ENCODE results near the gene C16orf87.
A peak's percentile ranks its signal among the peaks of the same experiment; 100 is the strongest.
"Not testable (repeated sequence)": the region's sequence is repeated elsewhere in the genome, so short reads cannot be mapped to it uniquely, and the experiment has no call there.

The C16orf87 gene, protein sequence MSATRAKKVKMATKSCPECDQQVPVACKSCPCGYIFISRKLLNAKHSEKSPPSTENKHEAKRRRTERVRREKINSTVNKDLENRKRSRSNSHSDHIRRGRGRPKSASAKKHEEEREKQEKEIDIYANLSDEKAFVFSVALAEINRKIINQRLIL

DNA sequence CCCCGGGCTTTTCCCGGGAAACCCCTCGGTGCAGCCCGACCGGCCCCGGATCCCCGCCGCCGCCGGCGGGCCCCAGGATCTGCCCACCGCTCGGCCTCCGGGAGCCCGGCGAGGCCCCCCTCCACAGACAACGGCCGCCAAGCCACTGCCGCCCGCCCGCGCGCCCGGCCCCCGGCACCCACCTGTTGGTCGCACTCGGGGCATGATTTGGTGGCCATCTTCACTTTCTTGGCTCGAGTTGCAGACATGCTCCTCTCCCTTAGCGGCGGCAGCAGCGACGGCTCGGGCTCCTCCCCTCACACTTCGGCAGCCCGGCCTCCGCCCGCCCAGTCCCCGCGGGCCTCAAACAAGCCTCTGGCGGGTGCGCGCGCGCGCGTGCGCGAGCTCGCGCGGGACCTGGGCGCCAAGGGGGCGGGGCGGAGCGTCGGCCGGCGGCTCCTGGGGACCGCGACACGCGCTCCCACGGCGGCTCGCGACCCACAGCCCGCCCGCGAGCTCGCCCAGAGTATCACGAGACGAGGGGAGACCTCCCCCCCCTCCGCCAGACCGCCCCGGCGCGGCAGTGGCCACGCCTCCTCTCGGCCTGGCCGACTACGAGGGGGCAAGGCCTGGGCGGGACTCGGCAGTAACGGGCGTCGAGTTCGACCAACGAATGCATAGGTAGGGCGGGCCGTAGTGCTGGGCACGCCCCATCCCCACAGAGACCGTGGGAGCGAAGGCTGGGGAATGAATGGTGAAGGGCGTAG lies at the start of gene C16orf87:
Gene C16orf87, minus strand, starts transcription at position 279 of the 746 bp plus-strand sequence. Its CDS starts 31 bp downstream, at position 248.
- peak; percentile 89 for DNase-seq (ENCODE audit: low spot score)

DNA sequence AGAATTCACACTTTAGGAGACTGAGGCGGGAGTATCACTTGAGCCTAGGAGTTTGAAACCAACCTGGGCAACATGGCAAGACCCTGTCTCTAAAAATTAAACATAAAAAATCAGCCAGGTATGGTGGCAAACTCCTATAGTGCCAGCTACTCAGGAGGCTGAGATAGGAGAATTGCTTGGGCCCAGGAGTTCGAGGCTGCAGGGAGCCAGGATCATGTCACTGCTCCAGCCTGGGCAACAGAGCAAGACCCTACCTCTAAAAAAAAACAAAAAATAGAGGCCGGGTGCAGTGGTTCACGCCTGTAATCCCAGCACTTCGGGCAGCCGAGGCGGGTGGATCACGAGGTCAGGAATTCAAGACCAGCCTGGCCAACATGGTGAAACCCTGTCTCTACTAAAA lies 44.3 kb upstream of the C16orf87 start:
- no peak for DNase-seq (ENCODE audit: low spot score)

DNA sequence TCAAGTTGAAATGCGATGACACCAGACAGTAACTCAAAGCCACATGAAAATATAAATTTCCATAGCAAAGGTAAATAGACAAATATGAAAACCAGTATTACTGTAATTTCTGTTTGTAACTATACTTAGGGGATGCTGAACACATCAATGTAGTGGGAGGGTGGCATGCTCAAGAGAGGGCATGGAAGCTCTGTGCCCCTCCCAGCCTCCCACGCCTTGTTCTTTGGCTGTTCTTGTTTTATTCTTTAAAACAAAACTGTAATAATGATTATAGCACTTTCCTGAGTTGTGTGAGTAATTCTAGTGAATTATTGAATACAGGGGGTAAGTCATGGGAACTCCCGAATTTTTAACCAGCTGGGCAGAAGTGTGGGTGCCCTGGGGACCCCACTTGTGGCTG lies 42.2 kb upstream of the C16orf87 start:
- no peak for DNase-seq (ENCODE audit: low spot score)

DNA sequence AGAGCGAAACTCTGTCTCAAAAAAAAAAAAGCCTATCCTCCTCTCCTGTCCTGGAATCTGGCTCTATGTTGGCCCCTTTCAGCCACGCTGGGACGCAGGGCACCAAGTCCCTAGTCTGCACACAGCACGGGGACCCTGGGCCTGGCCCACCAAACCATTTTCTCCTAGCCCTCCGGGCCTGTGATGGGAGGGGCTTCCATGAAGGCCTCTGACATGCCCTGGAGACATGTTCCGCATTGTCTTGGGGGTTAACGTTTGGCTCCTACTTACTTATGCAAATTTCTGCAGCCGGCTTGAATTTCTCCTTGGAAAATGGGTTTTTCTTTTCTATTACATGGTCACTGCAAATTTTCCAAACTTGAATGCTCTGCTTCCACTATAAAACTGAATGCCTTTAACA lies 40.6 kb upstream of the C16orf87 start:
- DNase-seq (ENCODE audit: low spot score): no peak

DNA sequence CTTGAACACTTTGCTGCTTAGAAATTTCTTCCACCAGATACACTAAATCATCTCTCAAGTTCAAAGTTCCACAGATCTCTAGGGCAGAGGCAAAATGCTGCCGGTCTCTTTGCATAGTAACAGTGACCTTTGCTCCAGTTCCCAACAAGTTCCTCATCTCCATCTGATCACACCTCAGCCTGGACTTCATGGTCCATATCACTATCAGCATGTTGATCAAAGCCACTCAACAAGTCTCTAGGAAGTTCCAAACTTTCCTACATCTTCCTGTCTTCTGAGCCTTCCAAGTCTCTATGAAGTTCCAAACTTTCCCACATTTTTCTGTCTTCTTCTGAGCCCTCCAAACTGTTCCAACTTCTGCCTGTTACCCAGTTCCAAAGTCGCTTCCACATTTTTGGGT lies 37.9 kb upstream of the C16orf87 start:
- not testable (repeated sequence) for DNase-seq (ENCODE audit: low spot score)

DNA sequence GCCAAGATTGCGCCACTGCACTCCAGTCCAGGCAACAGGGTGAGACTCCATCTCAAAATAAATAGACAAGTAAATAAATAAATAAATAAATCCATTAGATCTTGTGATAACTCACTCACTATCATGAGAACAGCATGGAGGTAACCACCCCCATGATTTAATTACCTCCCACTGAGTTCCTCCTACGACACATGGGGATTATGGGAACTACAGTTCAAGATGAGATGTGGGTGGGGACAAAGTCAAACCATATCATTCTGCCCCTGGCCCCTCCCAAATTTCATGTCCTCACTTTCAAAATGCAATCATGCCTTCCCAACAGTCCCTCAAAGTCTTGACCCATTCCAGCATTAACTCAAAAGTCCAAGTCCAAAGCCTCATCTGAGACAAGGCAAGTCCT lies 36.5 kb upstream of the C16orf87 start:
- DNase-seq (ENCODE audit: low spot score): not testable (repeated sequence)

DNA sequence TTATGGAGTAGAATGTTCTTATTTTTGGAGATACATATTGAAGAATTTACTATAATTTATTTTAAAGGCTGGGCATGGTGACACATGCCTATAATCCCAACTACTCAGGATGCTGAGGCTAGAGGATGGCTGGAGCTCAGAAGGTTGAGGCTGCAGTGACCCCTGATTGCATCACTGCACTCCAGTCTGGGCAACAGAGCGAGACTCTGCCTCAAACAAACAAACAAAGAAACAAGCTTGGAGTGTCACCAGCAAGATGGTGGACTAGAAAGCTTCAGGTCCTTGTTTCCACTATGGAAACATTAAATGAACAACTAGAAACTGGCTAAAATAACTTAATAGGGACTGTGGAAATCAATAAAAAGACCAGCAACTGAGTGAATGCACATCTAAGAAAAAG lies 35.3 kb upstream of the C16orf87 start:
- DNase-seq (ENCODE audit: low spot score): no peak

DNA sequence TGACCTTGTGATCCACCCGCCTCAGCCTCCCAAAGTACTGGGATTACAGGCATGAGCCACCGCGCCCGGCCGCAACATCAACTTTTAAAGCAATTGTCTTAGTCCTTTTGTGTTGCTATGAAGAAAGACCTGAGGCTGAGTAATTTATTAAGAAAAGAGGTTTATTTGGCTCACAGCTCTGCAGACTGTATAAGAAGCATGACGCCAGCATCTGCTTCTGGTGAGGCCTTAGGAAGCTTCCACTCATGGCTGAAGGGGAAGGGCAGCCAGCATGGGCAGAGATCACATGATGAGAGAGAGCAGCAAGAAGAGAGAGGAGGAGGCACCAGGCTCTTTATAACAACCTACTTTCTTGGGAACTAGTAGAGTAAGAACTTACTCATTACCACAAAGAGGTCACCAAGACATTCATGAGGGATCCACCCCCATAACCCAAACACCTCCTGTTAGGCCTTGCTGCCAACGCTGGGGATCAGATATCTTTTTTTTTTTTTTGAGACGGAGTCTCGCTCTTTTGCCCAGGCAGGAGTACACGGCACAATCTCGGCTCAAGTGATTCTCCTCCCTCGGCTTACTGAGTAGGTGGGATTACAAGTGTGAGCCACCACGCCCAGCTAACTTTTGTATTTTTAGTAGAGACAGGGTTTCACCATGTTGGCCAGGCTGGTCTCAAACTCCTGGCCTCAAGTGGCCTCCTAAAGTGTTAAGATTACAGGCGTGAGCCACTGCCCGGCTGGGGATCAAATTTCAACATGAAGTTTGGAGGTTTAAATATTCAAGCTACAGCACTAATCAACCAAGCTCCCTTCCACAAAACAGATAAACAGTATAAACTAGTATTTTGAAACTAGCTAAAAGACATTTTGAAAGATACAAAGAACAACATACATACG lies 31.8 kb upstream of the C16orf87 start:
- DNase-seq (ENCODE audit: low spot score): no peak

DNA sequence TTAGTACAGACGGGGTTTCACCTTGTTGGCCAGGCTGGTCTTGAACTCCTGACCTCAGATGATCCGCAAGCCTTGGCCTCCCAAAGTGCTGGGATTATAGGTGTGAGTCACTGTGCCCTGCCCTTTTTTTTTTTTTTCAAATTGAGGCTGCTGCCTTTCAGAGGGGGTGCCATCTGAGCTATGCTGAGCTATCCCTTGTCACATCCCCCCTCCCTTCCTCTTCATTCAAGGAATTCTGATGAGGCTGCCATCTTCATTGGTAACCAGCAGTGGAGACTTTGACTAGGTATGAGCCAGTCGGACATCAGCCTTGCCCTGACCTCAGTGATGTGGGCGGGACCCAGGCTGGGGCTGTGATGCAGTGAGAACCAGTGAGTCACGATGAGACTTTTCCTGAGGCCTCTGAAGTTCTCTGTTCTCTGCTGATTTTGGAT lies 28.8 kb upstream of the C16orf87 start:
- peak; percentile 73 for DNase-seq (ENCODE audit: low spot score)

DNA sequence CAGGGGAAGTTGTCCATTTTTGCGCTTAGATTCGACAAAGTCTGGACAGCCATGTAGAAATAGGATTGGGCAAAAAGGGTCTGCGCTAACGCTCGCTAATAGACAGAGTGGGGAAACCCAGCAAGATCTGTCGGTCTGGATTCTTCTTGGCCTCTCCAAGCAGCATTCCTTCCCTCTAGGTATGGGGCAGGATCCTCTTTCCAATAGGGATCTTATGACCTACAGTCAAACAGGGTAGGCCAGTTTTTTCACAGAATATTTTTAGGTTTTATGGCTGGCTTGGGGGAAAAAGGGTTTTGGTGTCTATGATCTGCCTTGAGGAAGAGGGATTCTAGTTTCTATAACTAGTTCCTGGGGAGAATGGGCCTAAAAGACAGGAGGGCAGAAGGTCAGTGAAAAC lies 27.2 kb upstream of the C16orf87 start:
- no peak for DNase-seq (ENCODE audit: low spot score)

DNA sequence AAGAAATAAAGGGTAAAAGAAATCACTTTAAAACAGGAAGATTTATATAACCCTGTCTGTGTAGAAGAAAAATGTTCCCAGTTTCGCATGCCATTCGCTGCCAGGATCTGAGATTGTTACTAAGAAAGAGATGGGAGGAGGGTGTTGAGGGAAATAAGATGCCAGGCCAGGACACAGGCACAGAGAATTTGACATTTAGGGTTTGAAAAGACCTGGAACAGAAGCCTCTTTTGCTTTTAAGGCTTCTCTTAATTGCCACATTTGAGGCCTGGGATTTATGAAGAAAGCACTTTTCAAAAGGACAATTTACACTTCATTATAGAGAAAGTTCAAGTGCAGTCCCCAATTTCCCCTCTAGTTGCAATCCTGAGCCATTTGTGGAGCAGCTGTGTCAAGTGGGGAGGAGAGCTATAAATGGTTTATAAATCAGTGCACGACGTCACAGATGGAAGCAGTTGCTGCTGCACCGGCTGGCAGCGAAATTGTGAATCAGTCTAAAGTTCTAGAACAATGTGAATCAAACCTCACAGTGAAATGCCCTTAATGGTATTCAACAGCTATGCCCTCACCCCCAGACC lies 26.5 kb upstream of the C16orf87 start:
- DNase-seq (ENCODE audit: low spot score): peak; percentile 39

DNA sequence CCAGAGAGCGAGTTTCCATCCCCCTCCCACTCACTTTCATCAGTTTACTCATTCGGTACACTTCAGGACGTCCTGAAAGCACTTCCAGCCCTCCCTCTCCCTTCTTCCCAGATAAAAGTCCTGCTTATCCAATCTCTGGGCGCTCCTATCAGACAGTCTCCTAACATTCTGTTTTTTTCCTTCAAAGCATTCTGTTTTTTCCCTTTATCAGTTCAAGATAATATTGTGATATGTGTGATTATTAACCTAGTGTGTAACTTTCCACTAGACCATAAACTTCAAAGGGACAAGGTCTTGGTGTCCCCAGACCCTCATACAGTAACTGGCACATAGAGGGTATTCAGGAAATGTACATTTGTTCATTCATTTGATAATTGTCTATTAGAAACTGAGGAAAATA lies 24.4 kb upstream of the C16orf87 start:
- DNase-seq (ENCODE audit: low spot score): no peak

DNA sequence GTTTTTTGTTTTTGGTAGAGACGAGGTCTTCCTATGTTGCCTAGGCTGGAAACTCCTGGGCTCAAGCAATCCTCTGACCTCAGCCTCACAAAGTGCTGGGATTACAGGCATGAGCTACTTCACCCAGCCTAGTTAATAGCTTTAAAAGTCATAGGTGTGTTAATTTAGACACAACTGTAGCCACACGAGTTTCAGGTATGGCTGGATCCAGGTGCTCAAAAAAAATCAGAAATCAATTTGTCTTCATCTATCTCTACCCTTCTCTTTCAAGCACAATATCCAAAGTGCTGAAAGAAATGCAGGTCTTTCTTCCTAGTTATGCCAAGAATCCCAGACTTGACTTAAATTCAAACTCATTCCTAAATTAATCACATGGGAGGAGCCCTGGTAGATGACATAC lies 23.9 kb upstream of the C16orf87 start:
- no peak for DNase-seq (ENCODE audit: low spot score)

DNA sequence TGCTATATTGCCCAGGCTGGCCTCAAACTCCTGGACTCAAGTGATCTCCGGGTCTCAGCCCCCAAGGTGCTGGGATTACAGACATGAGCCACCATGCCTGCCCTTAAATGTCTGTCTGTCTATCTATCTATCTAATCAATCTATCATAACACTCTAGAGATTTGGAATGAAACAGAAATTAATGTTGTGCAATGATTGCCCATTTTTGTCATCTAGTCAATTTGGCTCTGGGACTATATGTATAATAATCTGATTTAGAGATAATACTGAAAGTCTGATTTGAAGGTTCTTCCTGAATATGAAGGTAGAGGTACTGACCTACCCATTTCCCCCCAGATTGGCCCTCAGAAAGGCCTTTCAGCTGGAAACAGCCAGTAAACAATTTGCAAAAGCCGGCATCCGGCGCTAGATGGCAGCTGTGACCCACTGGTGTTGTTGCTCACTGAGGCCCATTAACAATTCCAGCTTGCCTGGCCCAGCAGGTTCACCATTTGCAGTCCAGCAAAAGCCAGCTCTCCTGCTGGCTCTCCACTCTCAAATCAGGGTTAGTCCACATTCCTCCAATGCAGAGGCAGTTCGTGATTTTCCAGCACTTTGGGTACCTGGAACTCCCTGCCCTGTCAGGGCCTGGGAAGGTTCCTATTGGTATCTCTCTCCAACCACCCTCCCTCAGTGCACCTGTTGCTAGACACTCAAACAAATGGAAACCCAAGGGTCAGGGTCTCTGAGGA lies 22.9 kb upstream of the C16orf87 start:
- peak; percentile 54 for DNase-seq (ENCODE audit: low spot score)

DNA sequence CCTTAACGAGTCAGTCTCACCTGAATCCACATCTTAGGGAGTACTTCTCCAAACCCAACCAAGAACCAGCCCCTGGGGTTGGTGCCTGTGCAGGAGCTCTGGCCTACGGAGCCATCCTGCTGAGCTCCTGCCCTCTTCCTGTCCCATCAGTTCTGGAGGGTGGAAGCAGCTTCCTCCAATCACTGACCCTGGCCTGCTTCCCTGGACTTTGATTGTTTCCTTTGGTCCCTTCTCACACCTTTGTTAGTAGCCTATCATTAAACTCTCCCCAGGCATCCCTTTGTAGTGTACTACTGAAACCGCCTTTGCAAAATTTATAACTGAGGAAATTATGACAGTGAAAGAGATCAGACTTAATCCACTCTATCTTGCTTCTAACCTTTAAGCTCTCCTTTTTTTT lies 21.1 kb upstream of the C16orf87 start:
- no peak for DNase-seq (ENCODE audit: low spot score)

DNA sequence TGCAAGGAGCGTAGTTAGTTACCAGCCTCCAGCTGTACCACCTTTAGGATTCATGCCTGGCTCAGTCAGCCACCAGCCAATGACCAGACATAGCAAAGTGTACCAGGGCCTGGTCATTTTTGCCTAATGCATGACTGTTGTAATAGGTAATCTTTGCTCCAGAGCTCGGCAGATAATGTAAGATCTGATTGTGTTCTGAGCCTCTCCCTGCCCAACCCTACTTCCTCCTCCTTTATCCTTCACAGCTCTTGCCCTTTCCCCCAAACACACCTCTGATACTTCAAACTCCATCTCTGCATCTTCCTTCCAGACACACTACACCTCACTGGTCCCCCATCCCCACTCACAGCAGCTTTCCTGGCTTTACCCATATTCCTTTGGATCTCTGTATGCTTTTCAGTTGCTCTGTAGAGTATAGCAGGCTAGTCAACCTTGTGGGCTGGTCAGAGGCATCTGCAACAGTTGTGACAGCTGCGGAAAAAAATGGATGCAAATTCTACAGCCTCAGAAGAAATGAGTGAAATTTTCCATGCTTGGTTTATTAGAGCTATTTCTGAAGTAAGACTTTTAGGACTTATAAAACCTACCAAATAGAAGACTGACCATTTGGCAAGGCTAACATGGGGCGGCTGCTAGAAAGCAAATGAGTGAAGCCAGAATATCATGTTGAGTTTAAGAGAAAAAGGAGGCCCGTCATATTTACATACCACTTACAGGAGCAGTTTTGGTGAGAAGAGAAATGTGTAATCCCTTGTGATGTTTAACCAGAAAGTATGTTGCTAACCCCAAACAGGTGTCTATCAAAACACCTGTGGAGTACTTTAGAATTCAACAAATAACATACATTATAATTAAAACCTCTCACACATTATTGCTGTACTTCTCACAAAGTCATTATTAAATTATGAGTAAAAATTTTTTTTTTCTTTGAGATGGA lies 19.9 kb upstream of the C16orf87 start:
- DNase-seq (ENCODE audit: low spot score): no peak

DNA sequence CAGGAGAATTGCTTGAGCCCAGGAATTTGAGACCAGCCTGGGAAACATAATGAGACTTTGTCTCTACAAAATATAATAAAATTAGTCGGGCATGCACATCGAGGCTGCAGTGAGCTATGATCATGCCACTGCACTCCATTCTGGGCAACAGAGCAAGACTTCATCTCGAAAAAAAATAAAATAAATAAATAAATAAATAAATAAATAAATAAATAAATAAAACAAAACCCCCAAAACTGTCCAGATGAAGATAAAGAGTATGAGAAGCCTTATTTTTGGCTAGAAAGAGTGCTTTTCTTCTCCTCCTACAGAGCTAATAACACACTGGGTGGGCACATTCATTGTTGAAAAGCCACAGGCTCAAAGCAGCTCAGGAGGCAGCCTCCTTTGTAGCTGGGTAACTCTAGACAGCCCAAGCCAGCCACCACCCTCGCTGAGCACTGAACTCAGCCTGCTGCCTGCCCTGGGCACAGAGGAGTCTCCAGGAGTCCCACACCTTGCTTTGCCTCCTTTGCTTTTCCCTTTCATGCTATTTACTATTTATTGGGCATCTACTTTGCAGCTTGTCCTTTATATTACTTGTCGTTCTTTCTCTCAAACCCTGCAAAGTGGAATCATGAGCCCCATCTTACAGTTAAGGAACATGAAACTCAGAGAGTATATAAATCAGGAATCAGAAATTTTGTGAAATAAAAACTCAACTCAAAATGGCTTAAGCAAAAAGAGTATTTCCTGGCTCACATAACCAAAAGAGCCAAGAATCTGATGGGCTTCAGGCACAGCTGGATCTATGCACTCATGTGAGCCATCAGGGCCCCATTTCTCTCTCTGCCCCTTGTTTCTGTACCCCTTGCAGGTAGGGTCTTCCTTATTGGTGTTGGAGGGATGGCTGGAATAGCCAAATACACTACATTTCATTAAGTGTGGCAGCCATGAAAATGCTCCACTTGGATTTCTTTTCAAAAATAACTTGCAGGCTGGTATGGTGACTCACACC lies 18.1 kb upstream of the C16orf87 start:
- DNase-seq (ENCODE audit: low spot score): no peak

DNA sequence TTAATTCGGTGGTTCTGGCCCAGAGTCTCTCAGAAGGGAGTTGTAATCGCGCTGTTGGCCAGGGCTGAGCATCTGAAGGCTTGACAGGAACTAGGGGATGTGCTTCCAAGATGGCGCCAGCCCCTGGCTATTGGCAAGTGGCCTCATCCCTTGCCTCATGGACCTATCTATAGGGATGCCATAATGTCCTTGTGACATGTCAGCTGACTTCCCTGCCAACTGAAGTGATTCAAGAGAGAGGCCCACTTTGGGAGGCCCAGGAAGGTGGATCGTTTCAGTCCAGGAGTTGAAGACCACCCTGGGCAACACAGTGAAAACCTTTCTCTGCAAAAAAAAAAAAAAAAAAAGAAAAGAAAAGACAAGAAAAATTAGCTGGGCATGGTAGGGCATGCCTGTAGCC lies 15.0 kb upstream of the C16orf87 start:
- no peak for DNase-seq (ENCODE audit: low spot score)

DNA sequence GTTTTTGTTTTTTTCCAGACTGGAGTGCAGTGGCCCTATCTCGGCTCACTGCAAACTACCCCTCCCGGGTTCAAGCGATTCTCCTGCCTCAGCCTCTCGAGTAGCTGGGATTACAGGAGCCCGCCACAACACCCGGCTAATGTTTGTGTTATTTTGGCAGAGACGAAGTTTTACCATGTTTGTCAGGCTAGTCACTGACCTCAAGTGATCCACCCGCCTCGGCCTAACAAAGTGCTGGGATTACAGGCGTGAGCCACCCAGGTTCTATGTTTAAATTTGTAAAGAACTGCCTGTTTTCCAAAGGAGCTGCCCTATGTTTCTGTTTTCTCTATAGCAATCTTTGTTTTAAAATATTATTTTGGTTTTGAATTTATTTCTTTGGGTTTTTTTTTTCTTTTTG lies 13.8 kb upstream of the C16orf87 start:
- DNase-seq (ENCODE audit: low spot score): no peak

All from SW480 (cell line).